ENCODE results near the gene GATAD2B.
"Not testable (repeated sequence)": the region's sequence is repeated elsewhere in the genome, so short reads cannot be mapped to it uniquely, and the experiment has no call there.

GATAD2B gene

DNA sequence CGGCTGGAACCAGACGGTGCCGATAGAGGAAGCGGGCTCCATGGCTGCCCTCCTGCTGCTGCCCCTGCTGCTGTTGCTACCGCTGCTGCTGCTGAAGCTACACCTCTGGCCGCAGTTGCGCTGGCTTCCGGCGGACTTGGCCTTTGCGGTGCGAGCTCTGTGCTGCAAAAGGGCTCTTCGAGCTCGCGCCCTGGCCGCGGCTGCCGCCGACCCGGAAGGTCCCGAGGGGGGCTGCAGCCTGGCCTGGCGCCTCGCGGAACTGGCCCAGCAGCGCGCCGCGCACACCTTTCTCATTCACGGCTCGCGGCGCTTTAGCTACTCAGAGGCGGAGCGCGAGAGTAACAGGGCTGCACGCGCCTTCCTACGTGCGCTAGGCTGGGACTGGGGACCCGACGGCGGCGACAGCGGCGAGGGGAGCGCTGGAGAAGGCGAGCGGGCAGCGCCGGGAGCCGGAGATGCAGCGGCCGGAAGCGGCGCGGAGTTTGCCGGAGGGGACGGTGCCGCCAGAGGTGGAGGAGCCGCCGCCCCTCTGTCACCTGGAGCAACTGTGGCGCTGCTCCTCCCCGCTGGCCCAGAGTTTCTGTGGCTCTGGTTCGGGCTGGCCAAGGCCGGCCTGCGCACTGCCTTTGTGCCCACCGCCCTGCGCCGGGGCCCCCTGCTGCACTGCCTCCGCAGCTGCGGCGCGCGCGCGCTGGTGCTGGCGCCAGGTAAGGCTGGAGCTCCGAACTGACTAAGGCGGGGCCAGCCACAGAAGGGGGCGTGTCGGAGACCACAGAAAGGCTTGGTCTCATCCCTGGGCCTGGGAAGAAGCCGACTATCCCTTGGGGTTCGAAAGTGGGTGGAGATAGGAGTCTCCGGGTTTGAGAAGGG is 147.1 kb downstream of the GATAD2B start:
- DNase-seq: no peak

DNA sequence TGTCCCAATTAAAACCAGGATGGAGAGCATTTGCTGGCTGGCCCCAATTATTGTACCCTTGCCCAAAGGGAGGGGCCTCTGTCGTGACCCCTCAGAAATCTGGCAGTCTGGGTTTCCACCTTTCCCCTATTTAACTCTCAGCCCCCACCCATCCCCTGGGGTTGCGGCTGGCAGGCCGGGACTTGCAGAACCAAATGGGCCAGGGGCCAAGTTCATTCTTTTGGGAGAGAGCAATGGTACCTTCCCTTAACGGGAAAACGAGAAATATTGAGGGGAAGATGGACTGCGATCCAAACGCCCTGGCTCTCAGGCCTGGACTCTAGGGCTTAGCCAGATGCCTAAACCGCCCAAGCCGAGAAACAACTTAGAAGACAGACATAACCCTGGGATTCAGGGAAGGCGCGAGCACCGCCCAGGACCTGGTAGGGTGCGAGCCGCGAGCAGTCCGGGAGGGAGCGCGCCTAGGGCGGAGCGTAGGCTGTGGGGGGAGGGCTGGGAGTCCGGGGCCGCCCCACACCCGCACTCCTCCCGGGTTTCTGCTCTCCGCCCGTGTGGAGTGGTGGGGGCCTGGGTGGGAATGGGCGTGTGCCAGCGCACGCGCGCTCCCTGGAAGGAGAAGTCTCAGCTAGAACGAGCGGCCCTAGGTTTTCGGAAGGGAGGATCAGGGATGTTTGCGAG is 147.9 kb downstream of the GATAD2B start, which contains the start of gene SLC27A3:
Gene SLC27A3 (plus strand): TSS at position 628 of the 678 bp plus-strand sequence. CDS start 91 bp downstream, outside the sequence.
- no peak for DNase-seq

DNA sequence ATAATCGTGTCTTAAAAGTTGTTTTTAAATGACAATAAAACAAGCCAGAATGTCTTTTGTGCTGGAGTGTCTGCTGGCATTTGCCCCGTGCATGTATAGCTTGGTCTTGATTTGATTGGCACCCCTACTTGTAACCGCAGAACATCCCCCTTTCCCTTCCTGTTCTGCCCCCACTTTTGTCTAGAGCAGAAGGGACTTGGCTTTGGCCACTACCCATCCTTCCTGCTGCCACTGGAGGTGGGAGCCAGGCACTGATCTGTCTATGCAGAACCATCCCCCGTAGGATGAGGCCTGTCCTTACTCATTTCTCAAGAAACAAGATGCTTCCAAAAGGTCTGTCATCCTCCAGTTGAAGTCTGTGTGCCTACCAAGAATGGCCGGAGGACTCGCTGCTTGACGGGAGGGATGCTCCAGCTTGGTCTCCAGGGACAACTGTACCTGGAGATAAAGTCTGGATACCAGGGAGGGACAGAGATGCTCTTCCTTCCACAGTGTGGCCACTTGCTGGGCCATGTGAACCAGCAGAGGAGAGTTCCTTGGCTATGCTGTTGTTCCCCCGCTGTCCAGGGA is 148.7 kb downstream of the GATAD2B start:
- DNase-seq: no peak

DNA sequence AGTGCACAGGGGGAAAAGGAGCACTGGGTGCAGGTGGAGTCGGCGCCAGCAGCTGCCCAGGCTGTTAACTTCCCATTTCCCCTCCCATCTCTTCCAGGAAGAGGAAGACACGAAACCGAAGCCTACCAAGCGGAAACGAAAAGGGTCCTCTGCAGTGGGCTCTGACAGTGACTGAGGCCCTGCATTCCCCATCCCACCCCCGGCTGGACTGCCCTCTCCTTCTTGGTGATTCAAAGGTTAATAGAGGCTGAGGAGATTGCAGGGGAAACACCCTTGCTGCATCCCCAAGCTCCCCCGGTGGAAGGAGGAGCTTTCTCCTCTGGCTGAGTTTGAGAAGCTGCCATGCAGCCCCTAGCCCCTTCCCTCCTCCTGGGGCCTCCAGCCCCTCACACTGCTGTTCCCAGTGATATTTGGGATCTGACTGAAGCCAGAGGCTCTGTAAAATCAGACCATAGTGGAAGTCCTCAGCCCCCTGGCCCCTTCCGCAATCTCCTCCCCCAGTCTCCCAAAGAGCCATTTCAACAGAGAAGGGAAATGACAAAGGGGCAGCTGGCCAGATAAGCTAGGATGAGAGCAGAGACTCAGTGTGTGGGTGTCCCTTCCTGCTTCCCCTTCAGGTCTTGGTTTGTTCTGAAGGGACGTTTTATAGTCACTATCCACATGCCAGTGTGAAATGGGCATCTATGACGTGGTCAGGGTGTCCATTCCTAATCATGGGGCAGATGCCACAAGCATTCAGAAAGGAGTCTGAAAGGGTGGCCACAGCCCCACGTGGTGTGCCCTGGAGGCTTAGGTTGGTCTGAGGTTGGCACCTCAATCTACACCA is 149.5 kb downstream of the GATAD2B start:
- no peak for DNase-seq

DNA sequence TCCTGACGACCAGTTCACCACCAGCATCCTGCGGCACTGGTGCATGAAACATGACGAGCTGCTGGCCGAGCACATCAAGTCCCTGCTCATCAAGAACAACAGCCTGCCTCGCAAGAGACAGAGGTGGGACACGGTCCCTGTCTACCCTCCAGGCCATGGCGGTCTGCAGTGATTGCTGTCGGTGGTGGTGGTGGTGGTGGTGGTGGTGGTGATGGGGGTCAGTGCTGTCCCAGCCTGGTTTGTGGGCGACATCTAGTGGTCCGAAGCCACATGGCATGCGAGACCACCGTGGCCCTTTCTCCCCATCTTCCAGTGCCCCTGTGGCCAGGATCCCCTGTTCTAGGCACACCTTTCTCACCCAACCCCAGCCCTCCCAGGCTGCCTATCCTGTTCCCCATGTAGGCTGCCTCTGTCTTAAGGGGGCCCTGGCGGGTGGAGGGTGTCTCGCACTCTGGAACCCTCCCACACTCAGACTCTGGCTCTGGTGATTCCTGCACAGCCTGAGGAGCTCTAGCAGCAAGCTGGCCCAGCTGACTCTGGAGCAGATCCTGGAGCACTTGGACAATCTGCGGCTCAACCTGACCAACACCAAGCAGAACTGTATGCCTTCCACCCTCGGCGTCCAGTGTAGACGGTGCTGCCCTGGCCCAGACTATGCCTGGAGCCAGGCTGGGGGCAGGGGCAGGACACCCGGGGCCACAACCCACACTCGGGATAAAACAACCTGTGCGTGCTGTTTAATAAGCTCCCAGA is 150.8 kb downstream of the GATAD2B start:
- no peak for DNase-seq

DNA sequence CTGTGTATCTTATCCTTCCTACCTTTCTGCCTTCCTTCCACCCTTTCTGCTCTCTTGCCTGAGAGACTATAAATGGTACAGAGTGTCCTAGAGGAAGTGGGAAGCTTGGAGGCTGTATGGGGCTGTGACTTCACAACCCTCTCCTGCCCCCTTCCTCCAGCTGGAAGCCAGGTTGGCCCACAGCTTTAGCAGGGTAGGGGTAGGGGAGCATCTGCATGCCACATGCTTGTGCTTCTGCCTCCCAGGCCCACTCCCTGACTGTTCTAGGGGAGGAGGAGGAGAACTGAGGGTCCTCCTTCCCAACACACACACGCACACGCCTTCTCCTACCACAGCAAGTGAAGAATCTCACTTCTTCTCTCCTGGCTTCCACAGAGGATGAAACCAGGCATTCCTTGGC is 151.5 kb downstream of the GATAD2B start:
- no peak for DNase-seq

DNA sequence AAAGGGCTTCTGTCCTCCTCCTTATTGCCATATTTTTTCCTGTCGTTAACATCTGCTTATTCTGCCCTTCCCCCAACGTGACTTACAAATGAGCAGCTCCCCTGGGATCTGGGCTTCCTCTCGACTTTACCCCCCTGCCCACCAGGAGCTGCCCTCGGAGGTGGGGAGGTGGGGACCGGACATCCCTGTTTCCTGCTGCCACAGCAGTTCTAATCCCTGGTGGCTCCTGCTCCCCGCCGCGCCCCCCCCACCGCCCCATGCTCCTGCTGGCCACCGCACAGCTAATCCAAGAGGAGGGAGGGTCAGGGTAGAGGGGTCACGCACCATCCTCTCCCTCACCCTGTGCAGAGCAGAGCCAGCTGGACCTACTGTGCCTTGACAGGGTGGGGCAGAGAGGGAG is 152.0 kb downstream of the GATAD2B start:
- DNase-seq: no peak

DNA sequence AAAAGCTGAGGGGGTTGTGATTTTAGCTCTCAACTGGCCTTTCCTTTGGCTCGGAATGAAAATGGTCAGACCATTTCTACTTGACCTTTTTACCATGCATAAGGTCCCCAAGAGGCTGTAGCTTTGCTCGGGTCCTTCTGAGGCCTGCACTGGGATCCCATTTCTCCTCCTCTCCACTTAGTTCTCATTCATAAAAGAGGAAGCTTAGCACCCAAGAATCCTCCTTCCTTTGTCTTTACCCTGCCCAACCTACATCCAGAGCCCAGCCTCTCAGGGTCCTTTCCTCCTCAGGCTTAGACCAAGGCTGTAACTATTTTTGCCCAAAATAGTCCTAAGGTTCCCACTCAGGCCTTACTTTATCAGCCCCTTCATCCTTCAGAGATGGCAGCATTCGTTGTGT is 153.6 kb downstream of the GATAD2B start:
- DNase-seq: no peak

DNA sequence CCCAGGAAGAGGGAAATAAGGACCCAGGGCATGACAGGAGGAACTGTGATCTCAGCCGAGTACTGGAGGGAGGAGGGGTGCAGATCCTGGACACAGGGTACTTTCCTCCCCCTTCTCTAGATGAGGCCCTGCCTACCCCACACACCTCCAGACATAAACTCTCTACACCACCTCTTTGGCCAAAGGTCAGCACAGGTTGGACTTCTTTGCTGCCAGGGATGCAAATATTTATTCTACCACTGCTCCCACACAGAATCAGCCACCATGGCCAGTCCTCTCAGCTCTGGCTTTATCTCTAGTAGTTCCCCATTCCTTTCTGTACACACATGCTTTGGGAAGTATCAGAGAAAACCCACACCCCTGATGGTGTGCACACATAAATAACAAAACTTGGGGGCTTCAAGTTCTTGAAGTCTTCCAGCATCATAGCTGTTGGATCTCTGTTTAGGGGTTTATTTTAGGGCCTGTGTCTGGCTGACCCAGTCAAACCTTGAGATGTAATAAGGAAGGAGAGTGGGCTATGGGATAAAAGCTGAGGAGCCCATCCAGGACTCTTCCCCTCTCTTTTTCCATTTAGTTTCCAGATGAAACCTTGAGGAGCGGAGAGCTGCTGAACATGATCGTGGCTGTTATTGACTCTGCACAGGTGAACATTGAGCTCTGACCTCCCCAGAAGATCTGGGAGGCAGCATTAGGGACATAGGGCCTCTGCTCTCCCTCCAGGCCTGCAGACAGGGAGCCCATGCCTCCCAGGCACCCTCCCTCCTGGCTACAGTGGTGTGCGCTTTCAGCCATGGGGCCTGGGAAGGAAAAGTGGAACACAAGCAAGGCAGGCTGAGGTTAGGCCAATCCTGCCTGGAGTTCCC is 154.2 kb downstream of the GATAD2B start:
- no peak for DNase-seq

DNA sequence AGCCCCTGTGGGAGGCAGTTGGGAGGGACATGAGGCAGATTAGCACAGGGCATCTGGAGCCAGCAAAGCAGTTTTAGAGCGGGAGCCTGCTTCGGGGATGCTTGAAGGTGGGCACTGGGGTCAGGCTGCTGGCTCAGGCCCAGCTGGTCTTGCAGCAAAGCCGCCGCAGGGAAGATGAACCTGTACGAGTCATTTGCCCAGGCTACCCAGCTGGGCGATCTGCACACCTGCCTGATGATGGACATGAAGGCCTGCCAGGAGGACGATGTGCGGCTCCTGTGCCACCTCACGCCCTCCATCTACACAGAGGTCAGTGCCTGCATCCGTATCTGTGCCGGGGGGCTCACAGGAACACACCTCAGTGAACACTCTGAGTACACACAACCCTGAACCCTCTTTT is 155.3 kb downstream of the GATAD2B start:
- no peak for DNase-seq

DNA sequence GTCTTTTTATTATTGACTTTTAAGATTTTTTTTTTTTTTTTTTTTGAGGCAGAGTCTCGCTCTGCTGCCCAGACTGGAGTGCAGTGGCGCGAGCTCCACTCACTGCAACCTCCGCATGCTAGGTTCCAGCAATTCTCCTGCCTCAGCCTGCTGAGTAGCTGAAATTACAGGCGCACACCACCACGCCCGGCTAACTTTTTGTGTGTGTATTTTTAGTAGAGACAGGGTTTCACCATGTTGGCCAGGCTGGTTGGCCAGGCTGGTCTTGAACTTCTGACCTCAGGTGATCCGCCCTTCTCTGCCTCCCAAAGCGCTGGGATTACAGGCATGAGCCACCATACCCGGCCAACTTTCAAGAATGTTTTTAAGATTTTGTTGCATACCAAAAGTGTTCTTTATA is 156.1 kb downstream of the GATAD2B start:
- DNase-seq: not testable (repeated sequence)

DNA sequence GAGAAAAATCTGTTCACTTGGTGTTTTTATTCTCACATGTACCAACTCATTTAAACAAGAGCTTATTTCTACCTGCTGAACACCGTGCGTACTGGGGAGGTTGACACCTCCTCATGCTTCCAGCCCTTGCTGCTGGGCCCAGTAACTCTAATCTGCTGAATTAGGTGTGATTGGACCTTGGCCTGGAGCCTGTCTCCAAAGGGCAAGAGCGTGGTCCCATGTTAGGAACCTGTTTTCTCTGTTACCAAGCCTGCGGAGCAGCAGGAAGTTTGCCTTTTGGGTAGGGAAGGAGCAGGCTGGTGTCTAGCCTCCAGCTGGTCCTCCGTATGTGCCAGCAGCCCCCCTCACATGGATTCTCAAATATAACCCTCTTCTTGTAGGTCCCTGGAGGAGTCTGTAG is 158.5 kb downstream of the GATAD2B start:
- DNase-seq: no peak

DNA sequence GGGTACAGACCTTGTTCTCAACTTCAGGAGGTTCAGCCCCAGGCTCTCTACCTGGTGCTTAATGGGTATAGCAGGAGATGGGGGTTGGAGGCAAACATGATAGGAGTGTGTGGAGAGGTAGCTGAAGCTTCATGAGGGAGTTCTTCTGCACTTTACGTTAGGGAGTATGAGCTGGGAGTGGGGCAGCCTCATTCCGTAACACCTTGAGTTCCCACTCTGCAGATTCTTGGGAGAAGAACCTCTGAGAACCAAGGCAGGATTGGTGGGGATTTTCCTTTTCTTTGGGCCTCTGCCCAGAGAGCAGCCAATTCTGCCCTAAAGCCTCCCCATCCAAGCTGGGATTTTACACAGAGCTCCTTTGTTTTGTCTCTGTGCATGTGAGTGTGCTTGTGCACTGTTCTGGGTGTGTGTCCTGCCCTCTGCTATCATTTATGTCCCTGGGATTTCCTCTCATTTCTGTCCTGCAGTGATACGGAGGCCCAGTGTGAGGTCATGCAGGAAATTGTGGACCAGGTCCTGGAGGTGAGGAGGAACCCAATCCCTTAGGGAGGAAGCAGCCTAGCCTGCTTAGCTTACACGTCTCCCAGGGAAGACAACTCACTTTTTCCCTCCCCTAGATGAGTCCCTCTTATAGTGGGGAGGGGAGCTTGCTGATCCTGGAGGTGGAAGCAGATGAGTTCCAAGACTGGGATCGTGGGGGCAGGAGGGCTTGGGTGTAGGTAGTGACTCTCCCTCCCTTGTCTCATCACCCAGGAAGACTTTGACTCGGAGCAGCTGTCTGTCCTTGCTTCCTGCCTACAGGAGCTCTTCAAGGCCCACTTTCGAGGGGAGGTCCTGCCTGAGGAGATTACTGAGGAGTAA is 159.2 kb downstream of the GATAD2B start:
- DNase-seq: no peak

DNA sequence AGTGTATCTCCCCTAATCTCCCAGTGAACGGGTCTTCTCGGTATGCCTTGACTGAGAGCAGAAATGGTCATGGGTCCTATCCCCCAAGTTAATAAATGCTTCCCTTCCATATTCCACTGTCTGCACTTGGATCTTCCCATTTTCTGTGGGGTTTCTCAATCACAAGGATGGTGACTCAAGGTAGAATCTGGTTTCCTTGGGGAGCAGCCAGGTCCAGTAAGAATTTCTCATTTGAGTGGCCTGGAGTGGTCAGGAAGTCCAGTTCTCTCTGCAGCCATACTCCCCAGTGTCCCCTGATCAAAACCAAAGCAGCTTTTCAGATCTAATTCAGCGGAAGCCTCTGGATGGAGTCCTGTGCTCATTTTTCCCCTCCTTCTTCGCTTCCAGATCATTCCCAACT is 162.3 kb downstream of the GATAD2B start:
- DNase-seq: no peak

Measured in GOT3 (cell line).